MCF 10A (cell line): Measurements from ENCODE around the gene IL4R. TPM values are rescaled to one million over a fixed set of nuclear protein-coding genes. Genes with fewer than 3 reads are reported as not detected.

Experiments
- BruUV-seq: library from RNA; stranded (reverse); fragments of 400-500 nt; replicated peaks from 2 replicates; lab custom pipeline; 2021; lab: Mats Ljungman, UMichigan
- CTCF ChIA-PET: fragments of 300-600 bp; sonication (Branson Sonifier 250); formaldehyde crosslinking; extraction: SDS; loops from one replicate; lab custom pipeline; 2021; ENCODE audit warnings: antibody characterized with exemption, inconsistent platforms; lab: Yijun Ruan, JAX
- POLR2A ChIA-PET: fragments of 300-600, 350-650 bp; sonication (Branson Sonifier 250); formaldehyde crosslinking; extraction: SDS; loops from one replicate; lab custom pipeline; 2020; ENCODE audit warnings: antibody characterized with exemption, inconsistent platforms; lab: Yijun Ruan, JAX
- DNase-seq: peaks from one replicate; pipeline ENCODE4 v3.0.0-alpha.2; 2018; ENCODE audit not compliant: unreplicated experiment
- H3K27ac Mint-ChIP-seq: one replicate; pipeline ENCODE4 v1.8.0; 2022; ENCODE audit warnings: mild to moderate bottlenecking, low read depth, mixed read lengths; ENCODE audit not compliant: unreplicated experiment
- H3K27me3 Mint-ChIP-seq: one replicate; pipeline ENCODE4 v1.8.0; 2022; ENCODE audit warnings: mixed read lengths; ENCODE audit not compliant: insufficient read depth, unreplicated experiment
- H3K36me3 Mint-ChIP-seq: one replicate; pipeline ENCODE4 v1.8.0; 2022; ENCODE audit warnings: mild to moderate bottlenecking, moderate library complexity, mixed read lengths; ENCODE audit not compliant: insufficient read depth, unreplicated experiment
- H3K4me1 Mint-ChIP-seq: one replicate; pipeline ENCODE4 v1.8.0; 2022; ENCODE audit warnings: mixed read lengths; ENCODE audit not compliant: insufficient read depth, unreplicated experiment
- H3K4me3 Mint-ChIP-seq: one replicate; pipeline ENCODE4 v1.8.0; 2022; ENCODE audit warnings: mild to moderate bottlenecking, moderate library complexity, mixed read lengths; ENCODE audit not compliant: unreplicated experiment
- H3K9me3 Mint-ChIP-seq: one replicate; pipeline ENCODE4 v1.8.0; 2022; ENCODE audit warnings: mixed read lengths; ENCODE audit not compliant: unreplicated experiment
- CTCF ChIP-seq: fragments of 200-600 bp; IDR thresholded peaks from one replicate; pipeline ENCODE4 v1.8.0; 2022; ENCODE audit warnings: antibody characterized with exemption, mild to moderate bottlenecking; ENCODE audit not compliant: unreplicated experiment
- intact Hi-C: fragments of 100-400 bp; cut with micrococcal nuclease; formaldehyde crosslinking; loops from 2 replicates; pipeline ENCODE4 v1.14.1; 2022
- total RNA-seq: library from RNA; stranded (reverse); gene quantifications from 2 replicates; pipeline ENCODE4 v1.2.3, GENCODE V29; 2022

IL4R gene
- total RNA-seq, 1 experiment from 2014 or later, result 51.9 TPM

- no TSS peak for BruUV-seq
- Mint-ChIP-seq H3K4me3 (no peak overlapping the region), H3K4me1 (peaks cover 13% of the 10 kb centered on the region), H3K36me3 (no peaks in the 10 kb centered on the region), H3K27me3 (no peaks in the 10 kb centered on the region), H3K27ac (no peak overlapping the region), H3K9me3 (peaks cover 11% of the 10 kb centered on the region)
- DNase-seq, result no peak
- TF ChIP-seq CTCF, result no peak
- ChIA-PET CTCF (no interaction called here), POLR2A (interaction anchor here (0.6 kb wide), 1 partner anchor 42 kb away, joined by 4 read pairs; the partner anchor contains the start of gene NSMCE1)
- intact Hi-C loops, result no loop called here
Observed at GRCh38 chr16:27310576-27311447, 3.0 kb upstream of the IL4R start.

- POLR2A ChIA-PET, result no interaction called here
- peaks cover 5% of the 10 kb centered on the region for H3K9me3 Mint-ChIP-seq
- no peak for TF ChIP-seq CTCF
- no TSS peak for BruUV-seq
- CTCF ChIA-PET, result interaction anchor here (1.4 to 1.9 kb wide), 2 partner anchors 8 to 77 kb away, joined by 3 to 7 read pairs; no protein-coding TSS in a partner anchor
- no peaks in the 10 kb centered on the region for H3K36me3 Mint-ChIP-seq
- no peak for DNase-seq
- no peaks in the 10 kb centered on the region for H3K27me3 Mint-ChIP-seq
- H3K27ac Mint-ChIP-seq, result no peak overlapping the region
- no peak overlapping the region for H3K4me3 Mint-ChIP-seq
- intact Hi-C loops, result no loop called here
- H3K4me1 Mint-ChIP-seq, result peaks cover 16% of the 10 kb centered on the region
Observed at GRCh38 chr16:27311448-27311830, 2.3 kb upstream of the IL4R start.

GRCh38 chr16:27311897-27312303, 1.9 kb upstream of the IL4R start:
- Mint-ChIP-seq H3K27me3 (no peaks in the 10 kb centered on the region), H3K27ac (no peak overlapping the region), H3K4me1 (peaks cover 19% of the 10 kb centered on the region), H3K9me3 (peaks cover under 1% of the 10 kb centered on the region), H3K4me3 (no peak overlapping the region), H3K36me3 (no peaks in the 10 kb centered on the region)
- intact Hi-C loops, result no loop called here
- no peak for TF ChIP-seq CTCF
- BruUV-seq, result no TSS peak
- ChIA-PET POLR2A (interaction anchor here (1.1 to 1.5 kb wide), 2 partner anchors 9 to 48 kb away, joined by 3 to 5 read pairs; no protein-coding TSS in a partner anchor), CTCF (interaction anchor here (0.7 to 1.9 kb wide), 4 partner anchors 9 to 77 kb away, joined by 3 to 7 read pairs (median 3); no protein-coding TSS in a partner anchor)
- no peak for DNase-seq

- Mint-ChIP-seq H3K4me3 (peak overlapping the region; percentile 81), H3K27ac (no peak overlapping the region), H3K27me3 (no peaks in the 10 kb centered on the region), H3K9me3 (no peaks in the 10 kb centered on the region), H3K36me3 (no peaks in the 10 kb centered on the region), H3K4me1 (peaks cover 26% of the 10 kb centered on the region)
- no peak for TF ChIP-seq CTCF
- DNase-seq, result no peak
- BruUV-seq, result no TSS peak
- intact Hi-C loops, result no loop called here
- CTCF ChIA-PET, result interaction anchor here (0.6 to 1.9 kb wide), 5 partner anchors 9 to 160 kb away, joined by 3 to 7 read pairs (median 3); no protein-coding TSS in a partner anchor
- POLR2A ChIA-PET, result interaction anchor here (0.6 to 1.5 kb wide), 3 partner anchors 8 to 49 kb away, joined by 3 to 5 read pairs (median 3); no protein-coding TSS in a partner anchor
Observed at GRCh38 chr16:27312580-27313421, 973 bp upstream of the IL4R start.
